Liver (tissue), 3 donors: ENCODE data around the gene SULT1A2.
"Not testable (repeated sequence)": the region's sequence is repeated elsewhere in the genome, so short reads cannot be mapped to it uniquely, and the experiment has no call there.

ENCODE experiments used
- ATF3 ChIP-seq: IDR thresholded peaks from 2 replicates; pipeline ENCODE4 v1.6.1; 2016; ENCODE audit warnings: antibody characterized with exemption
- CTCF ChIP-seq: fragments of 150-350 bp; IDR thresholded peaks from 2 replicates; pipeline ENCODE4 v1.5.1; 2017; ENCODE audit warnings: improper control_type of control experiment, low read depth, low read length; ENCODE audit not compliant: missing input control
- EGR1 ChIP-seq, 2 donors: IDR thresholded peaks; 2 replicates each; pipeline ENCODE4 v1.6.1; 2016 to 2018; ENCODE audit warnings: antibody characterized with exemption in 2 of 2, low read depth in 2 of 2
- FOXA1 ChIP-seq: IDR thresholded peaks from 2 replicates; pipeline ENCODE4 v1.6.1; 2016; ENCODE audit warnings: antibody characterized with exemption
- GABPA ChIP-seq, 2 donors: IDR thresholded peaks in 1 of 2; conservative IDR thresholded peaks in 1 of 2; 2 replicates each; pipeline ENCODE4 v1.6.1; 2016; ENCODE audit warnings: antibody characterized with exemption in 2 of 2, mild to moderate bottlenecking in 1 of 2, moderate library complexity in 1 of 2
- JUND ChIP-seq, 2 donors: IDR thresholded peaks; 2 replicates each; pipeline ENCODE4 v1.6.1; 2016; ENCODE audit warnings: antibody characterized with exemption in 2 of 2
- MAX ChIP-seq: IDR thresholded peaks from 2 replicates; pipeline ENCODE4 v1.6.1; 2016; ENCODE audit warnings: antibody characterized with exemption
- RAD21 ChIP-seq, 2 donors: IDR thresholded peaks; 2 replicates each; pipeline ENCODE4 v1.6.1; 2016; ENCODE audit warnings: antibody characterized with exemption in 2 of 2, mild to moderate bottlenecking in 2 of 2
- REST ChIP-seq: IDR thresholded peaks from 2 replicates; pipeline ENCODE4 v1.6.1; 2016; ENCODE audit warnings: antibody characterized with exemption, mild to moderate bottlenecking
- TAF1 ChIP-seq: conservative IDR thresholded peaks from 2 replicates; pipeline ENCODE4 v1.6.1; 2016; ENCODE audit warnings: antibody characterized with exemption, mild to moderate bottlenecking
- YY1 ChIP-seq: IDR thresholded peaks from 2 replicates; pipeline ENCODE4 v1.6.1; 2016; ENCODE audit warnings: antibody characterized with exemption, mild to moderate bottlenecking
- ZBTB33 ChIP-seq: IDR thresholded peaks from 2 replicates; pipeline ENCODE4 v1.6.1; 2016; ENCODE audit warnings: antibody characterized with exemption
- donor health status: healthy.
- donor health status: healthy.

GRCh38 chr16:28608496-28608808 lies 11.6 kb upstream of the SULT1A2 start:
- not testable (repeated sequence) for TF ChIP-seq CTCF; ATF3; MAX; TAF1; ZBTB33; REST; FOXA1; JUND (IDR thresholded peaks at IDR 0.05); YY1; GABPA (IDR thresholded peaks at IDR 0.05 in 1 of 2, conservative IDR thresholded peaks at IDR 0.05 in 1 of 2); RAD21 (IDR thresholded peaks at IDR 0.05); EGR1 (IDR thresholded peaks at IDR 0.05; ENCODE audit: low read depth in 2 of 2)
